ENCODE measurements around the gene RDX. TPM values are rescaled to one million over a fixed set of nuclear protein-coding genes. Genes with fewer than 3 reads are reported as not detected.

RDX gene
- total RNA-seq = 64.9 and 97.6 TPM in 2 replicates

GRCh38 chr11:110296226-110297075, at the start of gene RDX:
Gene RDX (minus strand): TSS chr11:110296614. CDS start chr11:110279692, 16,922 bp downstream.

Other genes with a start within 250 kb of the RDX start
- 9.7 and 16.9 TPM in 2 replicates for gene ZC3H12C, start 203.2 kb downstream of the RDX start, total RNA-seq
- 9.9 and 10.4 TPM in 2 replicates for gene FDX1, start 133.3 kb upstream of the RDX start, total RNA-seq